DND-41 (cell line): ENCODE data around the gene CHAT.

Experiments
- ATAC-seq: fragments of 200-7000 bp; cut with Tn5 transposase; 3 replicates; pipeline ENCODE4 v1.9.1; 2021; ENCODE audit warnings: low read depth; ENCODE audit not compliant: insufficient read depth
- DNase-seq: peaks from one replicate; pipeline ENCODE4 v3.0.0-alpha.2; 2020
- H2AFZ ChIP-seq: 2 replicates; pipeline ENCODE4 v1.6.0; 2012; ENCODE audit warnings: low read depth, low read length
- H3K27ac ChIP-seq: 2 replicates; pipeline ENCODE4 v1.5.1; 2012; ENCODE audit warnings: low read length, inconsistent platforms
- H3K27me3 ChIP-seq: fragments of 200-600 bp; sonication (generic); 2 replicates; pipeline ENCODE4 v1.6.0; 2012; ENCODE audit warnings: low read length, mild to moderate bottlenecking, inconsistent platforms; ENCODE audit not compliant: insufficient read depth, poor library complexity
- H3K36me3 ChIP-seq: 2 replicates; pipeline ENCODE4 v1.5.1; 2012; ENCODE audit warnings: low read length, inconsistent platforms; ENCODE audit not compliant: insufficient read depth
- H3K4me1 ChIP-seq: 2 replicates; pipeline ENCODE4 v1.5.1; 2012; ENCODE audit warnings: mild to moderate bottlenecking, low read length; ENCODE audit not compliant: insufficient read depth
- H3K4me2 ChIP-seq: 2 replicates; pipeline ENCODE4 v1.6.0; 2012; ENCODE audit warnings: mild to moderate bottlenecking, moderate library complexity, low read length, inconsistent platforms; ENCODE audit not compliant: insufficient read depth
- H3K4me3 ChIP-seq, 2 experiments: fragments of 200-600 bp in 1 of 2; shearing (Covaris generic) in 1 of 2; 2 replicates each; pipeline ENCODE4 v1.5.1; 2012 to 2016; ENCODE audit warnings: inconsistent platforms in 2 of 2, low read length in 2 of 2, mild to moderate bottlenecking in 2 of 2, low read depth in 1 of 2, moderate library complexity in 1 of 2
- H3K79me2 ChIP-seq: 2 replicates; pipeline ENCODE4 v1.6.0; 2012; ENCODE audit warnings: low read length, inconsistent platforms; ENCODE audit not compliant: insufficient read depth
- H3K9ac ChIP-seq: 2 replicates; pipeline ENCODE4 v1.6.0; 2012; ENCODE audit warnings: low read depth, mild to moderate bottlenecking, inconsistent platforms, low read length, moderate library complexity
- H3K9me3 ChIP-seq: 2 replicates; pipeline ENCODE4 v1.5.1; 2012; ENCODE audit warnings: low read length, moderate library complexity, mild to moderate bottlenecking, inconsistent platforms; ENCODE audit not compliant: insufficient read depth, severe bottlenecking
- H4K20me1 ChIP-seq: 2 replicates; pipeline ENCODE4 v1.6.0; 2012; ENCODE audit warnings: low read length; ENCODE audit not compliant: insufficient read depth
- CTCF ChIP-seq: IDR thresholded peaks from 2 replicates; pipeline ENCODE4 v1.5.1; 2012; ENCODE audit warnings: borderline replicate concordance, low read length, moderate library complexity, mild to moderate bottlenecking; ENCODE audit not compliant: poor library complexity, severe bottlenecking; ENCODE audit errors: extremely low read depth
- EZH2 ChIP-seq: IDR thresholded peaks from 3 replicates; pipeline ENCODE4 v1.6.1; 2012; ENCODE audit warnings: borderline replicate concordance, low read depth, mild to moderate bottlenecking, moderate library complexity, low read length, inconsistent platforms; ENCODE audit not compliant: severe bottlenecking

Gene CHAT

GRCh38 chr10:49656845-49657493 lies 43.1 kb downstream of the CHAT start:
- Histone ChIP-seq H2AFZ (no peak overlapping the region), H4K20me1 (no peaks in the 10 kb centered on the region), H3K4me2 (no peak overlapping the region), H3K36me3 (no peaks in the 10 kb centered on the region), H3K4me1 (no peaks in the 10 kb centered on the region), H3K79me2 (no peaks in the 10 kb centered on the region), H3K9me3 (peaks cover 7% of the 10 kb centered on the region), H3K27ac (no peak overlapping the region), H3K27me3 (no peaks in the 10 kb centered on the region), H3K4me3 (no peak overlapping the region), H3K9ac (no peak overlapping the region)
- no peak for TF ChIP-seq EZH2
- TF ChIP-seq CTCF = no peak
- no peak for ATAC-seq
- DNase-seq = no peak

- no peak for DNase-seq
- H2AFZ ChIP-seq = no peak overlapping the region
- no peaks in the 10 kb centered on the region for H4K20me1 ChIP-seq
- no peak overlapping the region for H3K4me2 ChIP-seq
- H3K79me2 ChIP-seq = no peaks in the 10 kb centered on the region
- TF ChIP-seq EZH2 = no peak
- no peak for TF ChIP-seq CTCF
- no peak overlapping the region for H3K9ac ChIP-seq
- H3K4me1 ChIP-seq = no peaks in the 10 kb centered on the region
- no peaks in the 10 kb centered on the region for H3K36me3 ChIP-seq
- no peak for ATAC-seq
- peaks cover 7% of the 10 kb centered on the region for H3K9me3 ChIP-seq
- no peak overlapping the region for H3K4me3 ChIP-seq
- no peaks in the 10 kb centered on the region for H3K27me3 ChIP-seq
- H3K27ac ChIP-seq = no peak overlapping the region
Observed at GRCh38 chr10:49657606-49658005, 43.8 kb downstream of the CHAT start.

GRCh38 chr10:49661140-49661856 lies 47.5 kb downstream of the CHAT start:
- no peaks in the 10 kb centered on the region for H3K4me1 ChIP-seq
- H3K79me2 ChIP-seq = no peaks in the 10 kb centered on the region
- no peak overlapping the region for H3K9ac ChIP-seq
- no peak overlapping the region for H3K27ac ChIP-seq
- TF ChIP-seq CTCF = no peak
- no peak for TF ChIP-seq EZH2
- no peaks in the 10 kb centered on the region for H3K36me3 ChIP-seq
- H3K9me3 ChIP-seq = peaks cover 7% of the 10 kb centered on the region
- no peak overlapping the region for H3K4me2 ChIP-seq
- H3K4me3 ChIP-seq = no peak overlapping the region
- no peak for DNase-seq
- no peaks in the 10 kb centered on the region for H4K20me1 ChIP-seq
- no peaks in the 10 kb centered on the region for H3K27me3 ChIP-seq
- H2AFZ ChIP-seq = no peak overlapping the region
- no peak for ATAC-seq
